GM12874 (cell line): ENCODE data around the gene VPS54.

Experiments used
- CTCF ChIP-seq: IDR thresholded peaks from 2 replicates; pipeline ENCODE4 v1.5.1; 2011; ENCODE audit warnings: low read depth, mild to moderate bottlenecking, control low read depth, low read length, moderate library complexity; ENCODE audit not compliant: insufficient read depth

Gene VPS54

DNA sequence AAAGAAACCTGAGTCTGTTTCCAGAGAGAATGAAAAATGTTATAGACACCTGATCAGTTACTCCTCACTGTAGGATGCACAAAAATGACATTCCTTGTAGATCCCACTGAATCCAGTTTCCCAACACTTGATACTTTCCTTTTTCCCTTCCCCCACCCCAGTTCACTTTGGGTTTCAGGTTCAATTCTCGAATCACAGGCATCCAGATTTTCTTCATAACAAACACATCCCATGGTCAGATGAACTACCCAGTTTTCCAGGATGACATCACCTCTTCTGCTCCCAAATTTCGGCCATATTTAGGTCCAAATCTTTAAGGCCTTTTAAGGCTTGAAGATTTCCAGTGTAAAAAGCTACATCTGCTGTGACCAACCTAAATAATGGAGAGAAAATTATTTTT is 126.1 kb downstream of the VPS54 start:
- TF ChIP-seq CTCF, result no peak

GRCh38 chr2:63891488-63892030 is 127.7 kb downstream of the VPS54 start:
- TF ChIP-seq CTCF, result no peak

- TF ChIP-seq CTCF, result no peak
Observed at GRCh38 chr2:63890678-63891077, 128.6 kb downstream of the VPS54 start.

DNA sequence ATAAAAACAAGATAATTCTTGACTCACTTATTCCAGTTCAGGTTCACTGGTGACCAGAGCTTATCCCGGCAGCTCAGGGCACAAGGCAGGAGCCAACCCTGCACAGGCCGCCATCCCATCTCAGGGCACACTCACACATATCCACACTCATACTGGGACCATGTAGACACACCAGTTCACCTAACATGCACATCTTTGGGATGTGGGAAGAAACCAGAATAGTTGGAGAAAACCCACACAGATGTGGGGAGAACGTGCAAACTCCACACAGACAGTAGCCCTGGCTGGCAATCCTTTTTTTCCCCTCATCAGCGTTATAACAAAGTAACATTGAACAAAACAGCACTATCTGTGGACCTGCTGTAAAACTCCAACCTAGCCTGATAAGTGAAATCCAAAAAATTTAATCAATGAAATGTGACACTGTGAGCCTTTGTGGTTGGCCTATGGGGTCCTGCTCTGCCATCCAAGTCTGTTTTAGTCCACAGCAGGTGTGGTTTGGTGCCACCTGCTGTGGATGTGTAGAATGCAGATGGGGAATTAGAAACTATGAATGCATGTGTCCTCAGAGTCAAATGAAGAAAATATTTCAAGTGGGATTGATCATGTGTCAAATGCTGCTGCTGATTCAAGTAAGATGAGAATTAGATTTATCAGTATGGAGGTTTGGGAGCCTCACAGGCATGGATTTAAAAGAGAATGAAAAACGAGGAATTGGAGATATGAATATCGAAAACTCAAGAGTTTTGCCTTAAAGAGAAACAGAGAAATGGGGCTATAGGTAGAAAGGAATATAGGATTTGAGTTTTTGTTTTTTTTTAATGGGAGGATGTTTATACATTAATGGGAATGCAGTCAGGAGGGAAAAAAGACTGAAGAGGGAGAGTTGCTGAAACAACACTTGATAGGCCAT is 130.5 kb downstream of the VPS54 start:
- peak; percentile 57; the same call in 1 of the 2 replicates for TF ChIP-seq CTCF

GRCh38 chr2:63888053-63888452 is 131.2 kb downstream of the VPS54 start:
- no peak for TF ChIP-seq CTCF

DNA sequence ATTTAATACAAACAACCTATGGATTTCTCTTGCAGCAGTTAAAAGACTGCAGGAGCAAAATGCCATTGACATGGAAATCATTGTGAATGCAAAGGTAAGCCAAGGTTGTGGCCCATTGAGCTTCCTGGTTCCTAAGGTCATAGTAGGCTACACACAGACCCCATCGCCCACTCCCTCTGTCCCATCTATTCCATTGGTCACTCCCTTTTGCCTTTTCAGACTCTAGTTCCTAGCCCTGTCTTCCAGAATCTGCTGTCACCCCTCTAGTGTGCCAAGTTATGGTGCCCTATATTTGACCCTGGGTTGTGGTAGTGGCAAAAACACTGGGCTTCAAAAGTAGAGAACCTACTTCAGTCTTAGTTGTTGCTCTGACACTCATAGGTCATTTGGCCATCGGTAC is 132.8 kb downstream of the VPS54 start:
- TF ChIP-seq CTCF, result no peak

DNA sequence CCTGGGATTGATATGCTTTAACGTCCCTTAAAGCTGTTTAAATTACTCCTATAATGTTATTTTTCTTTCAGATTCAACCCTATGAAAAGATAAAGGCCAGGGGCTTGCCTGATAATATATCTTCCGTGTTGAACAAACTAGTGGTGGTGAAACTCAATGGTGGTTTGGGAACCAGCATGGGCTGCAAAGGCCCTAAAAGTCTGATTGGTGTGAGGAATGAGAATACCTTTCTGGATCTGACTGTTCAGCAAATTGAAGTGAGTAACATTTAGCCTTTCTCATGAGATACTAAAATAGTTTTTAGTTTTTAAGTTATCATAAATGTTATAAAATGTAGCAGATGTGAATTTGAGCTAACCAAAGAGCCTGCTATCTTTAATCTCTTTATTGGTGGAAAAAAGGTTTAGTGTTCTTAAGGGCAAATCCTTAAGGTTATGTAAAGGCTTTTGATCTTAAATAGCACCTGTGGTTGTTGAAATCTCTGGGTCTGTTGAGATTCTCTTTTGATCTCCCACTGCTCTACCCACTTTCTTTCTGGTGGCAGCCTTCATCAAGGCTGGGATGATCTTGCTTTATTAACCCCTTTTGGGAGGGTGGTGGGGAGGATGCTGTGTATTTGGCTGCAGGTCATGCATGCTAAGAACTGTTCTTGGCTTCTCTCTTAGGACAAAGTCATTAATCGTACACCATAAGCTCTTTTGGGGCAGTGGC is 136.7 kb downstream of the VPS54 start:
- no peak for TF ChIP-seq CTCF
